ENCODE measurements around the gene SMOC1.

DNA sequence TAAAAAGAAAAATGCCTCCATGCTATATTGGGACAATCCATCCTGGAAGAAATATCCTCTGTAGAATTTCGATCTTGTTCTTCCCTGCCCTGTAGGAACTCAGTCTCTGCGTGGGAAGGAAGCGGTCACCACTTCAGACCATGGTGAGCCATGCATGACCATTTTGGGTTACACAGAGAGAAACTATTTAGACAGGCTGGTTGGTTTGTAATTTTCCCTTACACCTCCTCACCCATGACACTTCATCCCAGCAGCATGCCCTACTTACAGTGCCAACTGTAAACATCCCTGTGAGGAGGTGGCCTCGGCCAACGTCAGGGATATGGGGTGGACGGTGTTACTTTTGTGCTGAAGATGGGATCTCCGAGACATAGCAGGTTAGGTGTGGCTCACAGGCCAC lies 121.4 kb downstream of the SMOC1 start:
- TF ChIP-seq CTCF (conservative IDR thresholded peaks at IDR 0.05 in 1 of 2, IDR thresholded peaks at IDR 0.05 in 1 of 2; ENCODE audit: low read depth in 1 of 2, low read length in 2 of 2) (no peak), EZH2 (IDR thresholded peaks at IDR 0.05; ENCODE audit: low read length, missing control alignments) (no peak)

Measured in fibroblast of lung (primary cell).